ENCODE results near the gene EPB42. TPM values are rescaled to one million over a fixed set of nuclear protein-coding genes. Genes with fewer than 3 reads are reported as not detected.

EPB42 gene
- total RNA-seq, 1 experiment from 2014 or later: not detected

DNA sequence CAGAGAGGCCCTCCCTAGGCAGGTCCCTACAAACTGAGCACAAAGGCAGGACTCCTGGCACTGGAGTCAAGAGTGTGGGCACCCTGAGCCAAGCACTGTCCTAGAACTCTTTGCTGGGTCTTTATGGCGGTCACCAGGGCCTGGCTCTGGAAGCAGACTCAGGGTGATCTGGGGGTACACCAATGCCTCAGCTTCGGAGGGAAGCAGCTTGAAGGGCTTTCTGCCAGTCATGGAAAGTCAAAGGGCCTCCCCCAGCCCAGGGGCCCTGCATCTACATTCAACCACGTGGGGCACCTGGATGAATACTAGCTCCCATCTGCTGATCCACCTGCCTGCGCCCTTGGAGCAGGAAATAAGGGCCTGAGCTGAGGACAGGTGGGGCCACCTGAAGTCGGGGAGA lies 7.4 kb downstream of the EPB42 start:
- Mint-ChIP-seq H3K4me1 (peaks cover 9 to 13% of the 10 kb centered on the region in 2 experiments), H3K36me3 (ENCODE audit: insufficient read depth in 1 of 3, low read depth in 3 of 3) (no peaks in the 10 kb centered on the region), H3K27me3 (ENCODE audit: low read depth) (peaks cover 8% of the 10 kb centered on the region), H3K27ac (no peak overlapping the region; a peak in 1 of 7 replicates), H3K9me3 (no peaks in the 10 kb centered on the region), H3K4me3 (no peak overlapping the region)
- Histone ChIP-seq H3K4me1 (ENCODE audit: insufficient read depth, low read length) (no peaks in the 10 kb centered on the region), H2BK12ac (ENCODE audit: insufficient read length, low read depth, low read length) (no peak overlapping the region), H3K79me1 (ENCODE audit: insufficient read depth, low read depth, low read length, poor library complexity, severe bottlenecking) (no peaks in the 10 kb centered on the region), H2AK5ac (ENCODE audit: insufficient read length, low read length) (no peak overlapping the region), H2BK20ac (ENCODE audit: low read depth, low read length, poor library complexity, severe bottlenecking) (no peak overlapping the region), H3K14ac (ENCODE audit: insufficient read depth, low read length) (no peak overlapping the region; the same call in 1 of the 2 replicates), H3K4me2 (ENCODE audit: insufficient read depth, insufficient read length, low read length) (no peak overlapping the region), H3K27ac (ENCODE audit: insufficient read length, low read depth, low read length) (no peak overlapping the region), H3K4ac (ENCODE audit: low read depth, low read length) (no peak overlapping the region), H3T11ph (ENCODE audit: low read length) (no peak overlapping the region), H3K23me2 (ENCODE audit: insufficient read length, low read depth, low read length, poor library complexity, severe bottlenecking) (no peaks in the 10 kb centered on the region), H3K79me2 (ENCODE audit: insufficient read depth, low read length) (no peaks in the 10 kb centered on the region), H3K27me3 (ENCODE audit: insufficient read depth, low read length) (no peaks in the 10 kb centered on the region), H4K20me1 (ENCODE audit: control insufficient read depth, insufficient read depth, insufficient read length) (no peaks in the 10 kb centered on the region), H2BK120ac (ENCODE audit: low read depth, low read length, poor library complexity, severe bottlenecking) (no peak overlapping the region), H3K9me3 (ENCODE audit: control insufficient read depth, low read depth, low read length) (no peaks in the 10 kb centered on the region), H2AFZ (ENCODE audit: low read length) (no peak overlapping the region), H3K18ac (ENCODE audit: insufficient read length, low read depth, low read length) (no peak overlapping the region), H2BK5ac (ENCODE audit: insufficient read length, low read length) (no peak overlapping the region), H4K5ac (ENCODE audit: insufficient read length, low read depth, low read length) (no peak overlapping the region), H3K23ac (ENCODE audit: insufficient read length, low read depth, low read length) (no peak overlapping the region), H4K91ac (ENCODE audit: insufficient read length, low read depth, low read length) (no peak overlapping the region), H2BK15ac (ENCODE audit: low read depth, low read length) (no peak overlapping the region), H4K8ac (replicated peaks; ENCODE audit: insufficient read length, low read depth, low read length) (no peak overlapping the region), H3K56ac (ENCODE audit: insufficient read length, low read depth, low read length) (no peak overlapping the region), H3K9ac (ENCODE audit: extremely low read depth, insufficient read length, low read length) (no peak overlapping the region)
- TF ChIP-seq, protein P1, sequence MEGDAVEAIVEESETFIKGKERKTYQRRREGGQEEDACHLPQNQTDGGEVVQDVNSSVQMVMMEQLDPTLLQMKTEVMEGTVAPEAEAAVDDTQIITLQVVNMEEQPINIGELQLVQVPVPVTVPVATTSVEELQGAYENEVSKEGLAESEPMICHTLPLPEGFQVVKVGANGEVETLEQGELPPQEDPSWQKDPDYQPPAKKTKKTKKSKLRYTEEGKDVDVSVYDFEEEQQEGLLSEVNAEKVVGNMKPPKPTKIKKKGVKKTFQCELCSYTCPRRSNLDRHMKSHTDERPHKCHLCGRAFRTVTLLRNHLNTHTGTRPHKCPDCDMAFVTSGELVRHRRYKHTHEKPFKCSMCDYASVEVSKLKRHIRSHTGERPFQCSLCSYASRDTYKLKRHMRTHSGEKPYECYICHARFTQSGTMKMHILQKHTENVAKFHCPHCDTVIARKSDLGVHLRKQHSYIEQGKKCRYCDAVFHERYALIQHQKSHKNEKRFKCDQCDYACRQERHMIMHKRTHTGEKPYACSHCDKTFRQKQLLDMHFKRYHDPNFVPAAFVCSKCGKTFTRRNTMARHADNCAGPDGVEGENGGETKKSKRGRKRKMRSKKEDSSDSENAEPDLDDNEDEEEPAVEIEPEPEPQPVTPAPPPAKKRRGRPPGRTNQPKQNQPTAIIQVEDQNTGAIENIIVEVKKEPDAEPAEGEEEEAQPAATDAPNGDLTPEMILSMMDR (conservative IDR thresholded peaks at IDR 0.05): no peak
- no peak for DNase-seq
- no CpG with 5 or more reads among the region's 5 CpGs for WGBS (ENCODE audit: extremely low coverage, insufficient read length, low lambda C conversion rate)
